Activated T-cell treated with anti-CD3 and anti-CD28 coated beads for 48 hours (primary cell): ENCODE data around the gene TSHZ2.

ENCODE experiments used
- DNase-seq: peaks from one replicate; pipeline ENCODE4 v3.0.0-alpha.2; 2020; ENCODE audit warnings: low read depth

The TSHZ2 gene

DNA sequence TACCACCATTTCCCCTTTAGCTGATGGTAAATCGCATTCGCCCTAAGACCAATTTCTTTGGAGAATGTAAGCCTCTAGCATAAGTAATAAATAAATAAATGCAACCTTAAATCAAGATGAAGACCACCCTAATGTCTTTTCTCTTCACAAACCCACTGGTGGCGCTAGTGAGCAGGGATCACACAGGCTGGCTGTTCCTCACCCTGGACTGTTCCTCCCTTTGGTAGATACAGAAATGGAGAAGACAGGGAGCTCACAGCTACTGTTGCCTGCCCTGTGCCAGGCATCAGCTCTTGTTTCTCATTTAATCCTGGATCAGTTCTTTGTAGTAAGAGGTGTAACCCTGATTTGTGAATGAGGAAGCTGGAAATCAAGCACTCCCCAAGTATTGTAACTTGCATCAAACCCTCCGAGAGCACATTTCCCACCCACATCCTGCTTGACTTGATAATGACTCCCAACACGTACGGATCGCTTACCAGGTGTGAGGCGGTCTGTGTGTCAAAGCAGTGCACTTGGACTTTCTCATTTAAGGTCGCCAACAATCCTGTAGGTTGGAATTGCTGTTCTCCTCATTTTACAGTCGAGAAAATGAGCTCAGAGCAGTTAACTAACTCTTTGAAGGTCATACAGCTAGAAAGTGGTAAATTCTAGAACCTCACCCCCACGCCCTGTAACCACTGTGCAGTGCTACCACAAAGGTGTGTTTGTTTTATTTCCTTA lies 236.1 kb downstream of the TSHZ2 start:
- no peak for DNase-seq

- DNase-seq, result no peak
These were observed 237.9 kb downstream of the TSHZ2 start for GRCh38 chr20:53210041-53210440.

GRCh38 chr20:53210931-53211330 lies 238.8 kb downstream of the TSHZ2 start:
- no peak for DNase-seq

- DNase-seq, result no peak
These were observed 239.9 kb downstream of the TSHZ2 start for GRCh38 chr20:53212018-53212417.

DNA sequence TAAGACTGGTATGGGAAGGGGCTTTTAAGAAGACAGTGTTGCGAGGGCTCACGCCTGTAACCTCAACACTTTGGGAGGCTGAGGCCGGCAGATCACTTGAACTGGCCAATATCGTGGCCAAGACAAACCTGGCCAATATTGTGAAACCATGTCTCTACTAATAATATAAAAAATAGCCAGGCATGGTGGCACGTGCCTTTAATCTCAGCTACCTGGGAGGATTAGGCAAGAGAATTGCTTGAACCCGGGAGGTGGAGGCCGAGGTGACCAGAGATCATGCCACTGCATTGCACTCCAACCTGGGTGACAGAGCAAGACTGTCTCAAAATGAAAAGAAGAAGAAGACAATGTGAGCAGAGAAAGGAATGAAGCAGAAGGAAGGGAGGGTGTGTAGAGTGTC lies 242.2 kb downstream of the TSHZ2 start:
- DNase-seq, result no peak

DNA sequence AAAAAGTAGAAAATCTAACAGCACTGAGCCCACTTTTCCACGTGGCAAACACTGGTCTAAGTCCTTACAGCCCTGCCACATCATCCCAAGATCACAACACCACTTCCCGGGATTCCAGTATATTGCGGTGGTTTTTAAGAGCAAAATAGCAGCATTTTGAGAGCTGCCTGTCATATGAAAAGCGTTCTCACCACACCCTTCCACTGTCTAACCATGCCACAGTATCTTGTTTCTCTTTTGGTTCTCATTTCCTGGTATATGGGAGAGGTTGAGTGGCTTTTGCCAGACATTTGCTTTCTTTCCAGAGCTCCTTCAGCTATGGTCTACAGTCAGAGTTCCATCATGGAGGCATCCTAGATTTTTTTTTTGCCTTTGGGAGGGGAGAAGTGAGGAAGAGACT lies 243.0 kb downstream of the TSHZ2 start:
- no peak for DNase-seq

- DNase-seq, result no peak
These were observed 244.3 kb downstream of the TSHZ2 start for GRCh38 chr20:53216478-53216855.

DNA sequence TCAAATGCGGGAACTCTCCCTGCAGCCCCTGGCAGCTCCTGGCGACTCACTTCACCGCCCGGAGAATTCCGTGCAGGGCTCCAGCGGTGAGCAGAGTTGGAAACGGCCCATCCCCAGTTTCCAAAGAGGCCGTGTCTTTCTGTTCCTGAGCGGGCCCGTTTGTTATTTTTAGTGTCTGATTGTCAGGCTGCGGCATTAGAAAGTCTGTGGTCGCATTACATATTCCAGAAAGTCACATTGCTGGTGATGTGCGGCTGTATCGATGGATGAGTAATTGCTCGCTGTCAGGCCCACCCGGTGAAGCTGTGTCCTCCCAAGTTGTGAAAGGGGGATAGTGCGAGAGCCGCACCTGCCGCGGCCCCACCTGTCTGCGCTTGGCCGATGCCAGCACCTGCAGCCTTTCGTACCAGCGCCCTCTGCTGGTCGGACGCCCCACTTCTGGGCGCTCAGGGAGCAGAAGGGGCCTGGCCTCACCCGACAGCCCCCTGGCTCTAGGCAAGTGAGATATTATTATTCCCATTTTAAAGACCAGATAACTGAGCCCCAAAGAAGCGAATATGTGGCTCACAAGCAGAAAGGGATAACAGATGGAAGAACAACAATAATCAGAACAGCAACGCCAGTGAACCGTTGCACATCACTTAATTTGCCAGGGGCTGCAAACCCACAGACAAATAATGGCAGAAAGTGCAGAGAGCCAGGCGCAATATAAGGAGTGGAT lies 244.9 kb downstream of the TSHZ2 start:
- peak; percentile 68 for DNase-seq

GRCh38 chr20:53220482-53221307 lies 248.5 kb downstream of the TSHZ2 start:
- DNase-seq, result no peak

- DNase-seq, result no peak
These were observed 249.6 kb downstream of the TSHZ2 start for GRCh38 chr20:53221731-53222130.

- no peak for DNase-seq
These were observed 250.3 kb downstream of the TSHZ2 start for GRCh38 chr20:53222416-53222815.

GRCh38 chr20:53222932-53223331 lies 250.8 kb downstream of the TSHZ2 start:
- DNase-seq, result no peak

- no peak for DNase-seq
These were observed 251.5 kb downstream of the TSHZ2 start for GRCh38 chr20:53223626-53224172.

DNA sequence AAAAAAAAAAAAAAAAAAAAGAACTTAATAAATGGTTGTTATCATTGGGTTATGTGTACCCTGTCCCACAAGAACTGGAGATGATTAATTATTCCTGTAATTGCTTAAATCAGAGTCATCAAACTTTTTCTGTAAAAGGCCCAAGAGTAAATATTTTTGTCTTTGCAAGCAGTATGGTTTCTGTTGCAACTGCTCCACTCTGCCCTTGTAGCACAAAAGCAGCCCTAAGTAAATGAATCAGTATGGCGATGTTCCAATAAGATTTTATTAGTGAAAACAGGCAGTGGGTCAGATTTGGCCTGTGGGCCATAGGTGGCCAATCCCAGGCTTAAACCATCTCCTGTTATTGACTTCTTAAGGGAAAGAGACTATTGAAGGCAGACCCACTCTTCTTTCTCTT lies 252.7 kb downstream of the TSHZ2 start:
- DNase-seq, result no peak

- no peak for DNase-seq
These were observed 254.7 kb downstream of the TSHZ2 start for GRCh38 chr20:53226826-53227225.

DNA sequence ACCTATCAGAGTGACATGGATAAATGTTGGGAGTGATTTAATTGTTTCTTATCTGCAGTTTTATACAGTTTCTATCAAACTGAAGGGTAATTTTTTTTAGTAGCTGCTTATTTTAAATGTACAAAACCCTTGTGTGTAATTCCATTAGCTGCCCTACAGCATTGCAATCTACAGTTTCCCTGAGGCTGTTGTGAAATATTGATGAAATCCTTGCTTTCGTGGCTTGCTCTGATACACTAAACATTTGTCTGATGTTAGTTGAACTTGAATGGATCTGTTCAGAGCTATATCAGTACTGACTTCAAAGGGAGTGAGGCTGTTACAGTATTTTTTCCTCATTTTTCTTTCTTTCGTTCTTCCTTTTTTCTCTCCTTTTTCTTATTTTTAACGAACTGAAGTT lies 255.4 kb downstream of the TSHZ2 start:
- no peak for DNase-seq

DNA sequence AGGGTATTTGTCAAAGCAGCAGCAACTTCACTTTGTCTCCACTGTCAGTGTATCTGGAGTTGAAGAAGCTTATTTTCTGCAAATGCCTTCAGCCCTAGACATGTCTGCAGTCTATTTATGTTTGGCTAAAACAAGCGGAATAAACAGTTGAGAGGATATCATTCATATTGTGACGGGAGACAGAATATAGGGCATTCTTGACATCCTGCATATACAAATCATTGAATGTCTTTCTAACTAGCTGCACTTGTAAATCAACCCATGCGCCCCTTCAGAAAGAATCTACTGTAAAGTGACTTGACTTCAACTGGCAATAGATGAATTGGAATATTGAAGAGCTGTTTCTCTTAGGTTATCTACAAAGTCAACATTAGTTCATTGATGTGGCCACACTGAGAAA lies 258.9 kb downstream of the TSHZ2 start:
- no peak for DNase-seq

DNA sequence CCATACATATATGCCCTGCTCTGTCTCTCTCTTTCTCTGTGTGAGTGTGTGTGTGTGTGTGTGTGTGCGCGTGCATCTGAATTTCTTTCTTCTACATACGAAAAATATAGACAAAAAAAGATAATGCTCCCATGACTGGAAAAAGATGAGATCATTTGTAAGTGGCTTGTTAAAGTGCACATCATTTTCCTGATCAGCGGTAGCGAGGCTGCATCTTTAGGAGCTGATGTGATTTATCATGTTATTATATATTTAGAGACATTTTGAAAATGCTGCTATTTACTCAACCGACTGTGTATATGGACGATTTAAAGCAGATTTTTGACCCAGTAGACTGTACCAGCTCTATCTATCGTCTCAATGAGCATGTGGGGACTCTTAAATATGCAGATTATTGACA lies 265.3 kb downstream of the TSHZ2 start:
- DNase-seq, result no peak

- no peak for DNase-seq
These were observed 266.0 kb downstream of the TSHZ2 start for GRCh38 chr20:53238121-53238660.

DNA sequence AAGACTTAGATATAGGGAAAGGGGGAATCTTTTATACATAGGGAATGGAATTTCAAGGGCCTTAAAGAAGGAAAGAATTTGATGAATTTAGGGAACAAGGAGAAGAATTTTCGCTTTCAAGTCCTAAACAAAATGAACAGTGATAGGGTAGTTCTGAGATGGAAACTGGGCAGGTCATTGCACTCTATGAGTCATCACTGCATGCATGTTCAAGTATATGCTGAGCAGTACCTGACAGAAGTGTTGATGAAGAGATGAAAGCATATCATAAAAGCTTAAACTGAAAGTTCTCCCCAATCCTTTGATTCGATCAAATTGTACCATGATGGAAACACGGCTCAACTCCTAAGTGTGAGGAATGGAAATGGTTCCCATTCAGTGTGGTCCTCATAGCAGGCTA lies 271.0 kb downstream of the TSHZ2 start:
- no peak for DNase-seq

DNA sequence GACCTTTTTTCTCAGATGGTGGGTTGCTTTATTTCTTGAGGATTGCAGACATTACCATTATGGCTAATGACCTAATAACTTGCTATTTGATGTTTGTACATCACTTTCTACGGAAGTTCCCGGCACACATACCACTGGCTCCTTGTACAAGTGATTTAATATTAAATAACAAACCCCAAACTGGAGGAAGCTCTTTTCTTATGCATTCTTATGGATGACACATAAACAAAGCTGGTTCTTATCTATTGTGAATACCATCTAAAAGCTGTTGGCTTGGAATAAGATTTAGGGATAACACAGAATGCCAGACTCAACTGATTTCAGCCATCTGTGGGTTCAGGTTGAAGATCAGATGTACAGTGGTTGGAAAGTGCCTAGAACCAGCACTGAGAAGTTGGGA lies 272.6 kb downstream of the TSHZ2 start:
- DNase-seq, result no peak

GRCh38 chr20:53245574-53245973 lies 273.4 kb downstream of the TSHZ2 start:
- DNase-seq, result no peak
